B cell (primary cell): ENCODE measurements around the gene CNKSR3. TPM values are rescaled to one million over a fixed set of nuclear protein-coding genes. Genes with fewer than 3 reads are reported as not detected.

Experiments
- ATAC-seq: fragments of 200-7000 bp; cut with Tn5 transposase; one replicate; pipeline ENCODE4 v1.10.0; 2021; ENCODE audit warnings: low read depth, mild to moderate bottlenecking, moderate number of reproducible peaks, moderate library complexity
- CTCF ChIA-PET: fragments of 350-600 bp; sonication (Branson Sonifier 250); formaldehyde crosslinking; loops from one replicate; lab custom pipeline; 2021; ENCODE audit warnings: antibody characterized with exemption, inconsistent platforms; lab: Charles Lee
- POLR2A ChIA-PET: fragments of 350-600 bp; sonication (Branson Sonifier 250); formaldehyde crosslinking; loops from one replicate; lab custom pipeline; 2021; ENCODE audit warnings: antibody characterized with exemption; lab: Charles Lee
- DNase-seq: peaks from one replicate; pipeline ENCODE4 v3.0.0; 2013
- H2AFZ ChIP-seq: 2 replicates; pipeline ENCODE4 v1.6.1; 2012; ENCODE audit warnings: mild to moderate bottlenecking, low read depth, low read length; ENCODE audit not compliant: insufficient read depth, poor library complexity, severe bottlenecking
- H3K27ac ChIP-seq, 2 donors: 1 replicate in 1 of 2; 2 replicates in 1 of 2; pipeline ENCODE4 v1.5.1; 2012 to 2013; ENCODE audit warnings: low read length in 2 of 2, mild to moderate bottlenecking in 2 of 2, moderate library complexity in 1 of 2
- H3K27me3 ChIP-seq, 4 experiments: fragments of 200-600 bp in 1 of 4; sonication (generic) in 1 of 4; replicated peaks in 1 of 4; 1 replicate in 2 of 4; 2 replicates in 2 of 4; pipeline versions ENCODE4 v1.6.1 to v1.7.0; 2013 to 2016; ENCODE audit warnings: low read length in 3 of 4, mild to moderate bottlenecking in 2 of 4, mixed read lengths in 1 of 4, moderate library complexity in 1 of 4; ENCODE audit not compliant: insufficient read depth in 4 of 4, control insufficient read depth in 3 of 4; ENCODE audit errors: control extremely low read depth in 1 of 4
- H3K36me3 ChIP-seq, 2 experiments: replicated peaks in 1 of 2; 1 replicate in 1 of 2; 2 replicates in 1 of 2; pipeline versions ENCODE4 v1.6.1 to v1.7.1; 2013; ENCODE audit warnings: low read length in 1 of 2; ENCODE audit not compliant: insufficient read depth in 2 of 2, control insufficient read depth in 1 of 2; ENCODE audit errors: control extremely low read depth in 1 of 2, extremely low read depth in 1 of 2
- H3K4me1 ChIP-seq, 2 donors: fragments of 200-600 bp in 1 of 2; sonication (generic) in 1 of 2; 1 replicate in 1 of 2; 2 replicates in 1 of 2; pipeline versions ENCODE4 v1.5.1 to v1.6.1; 2013 to 2017; ENCODE audit warnings: low read length in 2 of 2; ENCODE audit not compliant: control insufficient read depth in 2 of 2, insufficient read depth in 2 of 2
- H3K4me2 ChIP-seq: replicated peaks from 2 replicates; pipeline ENCODE3; 2012; ENCODE audit warnings: mild to moderate bottlenecking, low read depth, low read length; ENCODE audit not compliant: poor library complexity, severe bottlenecking
- H3K4me3 ChIP-seq, 5 experiments: fragments of 200-600 bp in 1 of 5; sonication (generic) in 1 of 5; 1 replicate in 3 of 5; 2 replicates in 2 of 5; pipeline versions ENCODE4 v1.5.1 to v1.7.0; 2011 to 2016; ENCODE audit warnings: low read length in 4 of 5, mild to moderate bottlenecking in 4 of 5, low read depth in 2 of 5, control low read depth in 1 of 5, moderate library complexity in 1 of 5; ENCODE audit not compliant: insufficient read depth in 1 of 5; ENCODE audit errors: control extremely low read depth in 1 of 5, extremely low read depth in 1 of 5
- H3K79me2 ChIP-seq: fragments of 200-600 bp; sonication (generic); one replicate; pipeline ENCODE4 v1.6.0; 2016; ENCODE audit warnings: low read length; ENCODE audit not compliant: control insufficient read depth, insufficient read depth
- H3K9ac ChIP-seq: fragments of 200-600 bp; sonication (generic); 2 replicates; pipeline ENCODE4 v1.6.1; 2017; ENCODE audit warnings: mild to moderate bottlenecking, low read length, moderate library complexity
- H3K9me3 ChIP-seq, 3 donors: one replicate each; pipeline versions ENCODE4 v1.6.1 to v1.7.1; 2013; ENCODE audit warnings: low read length in 2 of 3; ENCODE audit not compliant: control insufficient read depth in 2 of 3, insufficient read depth in 1 of 3; ENCODE audit errors: control extremely low read depth in 1 of 3
- H4K20me1 ChIP-seq: 2 replicates; pipeline ENCODE4 v1.6.0; 2012; ENCODE audit warnings: mild to moderate bottlenecking, low read length; ENCODE audit not compliant: insufficient read depth, control insufficient read depth, poor library complexity, severe bottlenecking
- H3K27ac Mint-ChIP-seq: one replicate; pipeline ENCODE4 v1.8.0; 2021; ENCODE audit warnings: mixed read lengths
- H3K27me3 Mint-ChIP-seq: one replicate; pipeline ENCODE4 v1.8.0; 2021; ENCODE audit warnings: mixed read lengths
- H3K4me1 Mint-ChIP-seq: one replicate; pipeline ENCODE4 v1.8.0; 2021; ENCODE audit warnings: mixed read lengths
- H3K4me3 Mint-ChIP-seq: one replicate; pipeline ENCODE4 v1.8.0; 2021; ENCODE audit warnings: mixed read lengths
- H3K9me3 Mint-ChIP-seq: one replicate; pipeline ENCODE4 v1.8.0; 2022; ENCODE audit warnings: mixed read lengths; ENCODE audit not compliant: insufficient read depth
- CTCF ChIP-seq: fragments of 200-600 bp; IDR thresholded peaks from one replicate; pipeline ENCODE4 v1.8.0; 2022; ENCODE audit warnings: antibody characterized with exemption, mild to moderate bottlenecking
- EZH2 ChIP-seq: IDR thresholded peaks from 2 replicates; pipeline ENCODE4 v1.6.1; 2012; ENCODE audit warnings: borderline replicate concordance, low read depth, mild to moderate bottlenecking, moderate library complexity, low read length; ENCODE audit not compliant: insufficient read depth, poor library complexity, severe bottlenecking
- WGBS: methylation state at CpG from one replicate; pipeline ENCODE4 v1.1.5; 2013; ENCODE audit warnings: missing lambda C conversion rate; ENCODE audit not compliant: insufficient coverage; 5-methylcytosine and 5-hydroxymethylcytosine counted together
- intact Hi-C: fragments of 100-400 bp; cut with micrococcal nuclease; formaldehyde crosslinking; loops from one replicate; pipeline ENCODE4 v1.10.0; 2022
- polyA plus RNA-seq: library from polyadenylated mRNA; depleted of rRNA; stranded (reverse); fragments of >200 nt; gene quantifications from 2 replicates; pipeline ENCODE4 v1.2.3, GENCODE V29; 2012
- total RNA-seq, 2 donors: library from RNA; stranded (reverse); fragments of 120-200 nt in 1 of 2; gene quantifications; 1 replicate in 1 of 2; 2 replicates in 1 of 2; pipeline versions ENCODE4 v1.2.3 to v1.2.4, GENCODE V29; 2013 to 2022

The CNKSR3 gene
- total and polyA plus RNA-seq, 2 donors (not counting 1 experiment from before 2014, with no cell fraction given), result not detected

GRCh38 chr6:154394571-154394970 is 115.9 kb downstream of the CNKSR3 start:
- TF ChIP-seq CTCF, result no peak
- no peak for TF ChIP-seq EZH2
- no peak for DNase-seq
- no peak overlapping the region for H3K9ac ChIP-seq
- Mint-ChIP-seq H3K27ac (no peak overlapping the region), H3K27me3 (peaks cover 4% of the 10 kb centered on the region), H3K4me1 (no peaks in the 10 kb centered on the region), H3K9me3 (peaks cover 3% of the 10 kb centered on the region), H3K4me3 (no peak overlapping the region)
- WGBS, result no CpG with 5 or more reads among the region's 3 CpGs
- no peak overlapping the region for H3K4me2 ChIP-seq
- H3K36me3 ChIP-seq, result no peaks in the 10 kb centered on the region
- H3K9me3 ChIP-seq, result no peaks in the 10 kb centered on the region
- ChIA-PET CTCF (no interaction called here), POLR2A (no interaction called here)
- no peak overlapping the region for H3K4me3 ChIP-seq
- H3K4me1 ChIP-seq, result no peaks in the 10 kb centered on the region
- H3K27me3 ChIP-seq, result no peaks in the 10 kb centered on the region
- no peak overlapping the region for H2AFZ ChIP-seq
- H4K20me1 ChIP-seq, result no peaks in the 10 kb centered on the region
- no peak for ATAC-seq
- intact Hi-C loops, result no loop called here
- H3K79me2 ChIP-seq, result no peaks in the 10 kb centered on the region
- H3K27ac ChIP-seq, result no peak overlapping the region

- H3K27me3 ChIP-seq, result no peaks in the 10 kb centered on the region
- no peak overlapping the region for H3K4me3 Mint-ChIP-seq
- ChIA-PET CTCF (no interaction called here), POLR2A (no interaction called here)
- TF ChIP-seq EZH2, result no peak
- TF ChIP-seq CTCF, result no peak
- H3K4me3 ChIP-seq, result no peak overlapping the region
- H3K4me1 Mint-ChIP-seq, result no peaks in the 10 kb centered on the region
- no peak overlapping the region for H2AFZ ChIP-seq
- no peaks in the 10 kb centered on the region for H3K4me1 ChIP-seq
- WGBS, result 60% methylated on average over 1 of the region's 1 CpG
- intact Hi-C loops, result no loop called here
- H3K27ac Mint-ChIP-seq, result no peak overlapping the region
- H3K27ac ChIP-seq, result no peak overlapping the region
- no peaks in the 10 kb centered on the region for H3K9me3 ChIP-seq
- H3K36me3 ChIP-seq, result no peaks in the 10 kb centered on the region
- peaks cover 23% of the 10 kb centered on the region for H3K27me3 Mint-ChIP-seq
- H3K9me3 Mint-ChIP-seq, result peaks cover 7% of the 10 kb centered on the region
- ATAC-seq (no peak), DNase-seq (no peak)
- no peak overlapping the region for H3K4me2 ChIP-seq
- no peak overlapping the region for H3K9ac ChIP-seq
- no peaks in the 10 kb centered on the region for H3K79me2 ChIP-seq
- H4K20me1 ChIP-seq, result no peaks in the 10 kb centered on the region
Measured at GRCh38 chr6:154390034-154390433, 120.5 kb downstream of the CNKSR3 start.
